Calu3 (cell line): Measurements from ENCODE around the gene ITGA11. TPM values are rescaled to one million over a fixed set of nuclear protein-coding genes. Genes with fewer than 3 reads are reported as not detected.

ENCODE experiments used
- BruUV-seq: library from RNA; stranded (reverse); fragments of 400-500 nt; replicated peaks from 2 replicates; lab custom pipeline; 2021; lab: Mats Ljungman, UMichigan
- CTCF ChIA-PET: fragments of 300-600 bp; sonication (Branson Sonifier 250); formaldehyde crosslinking; loops from one replicate; lab custom pipeline; 2022; ENCODE audit warnings: antibody characterized with exemption; lab: Charles Lee
- DNase-seq: peaks from one replicate; pipeline ENCODE4 v3.0.0; 2022
- H3K27ac Mint-ChIP-seq: one replicate; pipeline ENCODE4 v1.8.0; 2022; ENCODE audit warnings: mixed read lengths; ENCODE audit not compliant: unreplicated experiment
- H3K27me3 Mint-ChIP-seq: one replicate; pipeline ENCODE4 v1.8.0; 2022; ENCODE audit warnings: mixed read lengths; ENCODE audit not compliant: unreplicated experiment
- H3K36me3 Mint-ChIP-seq: one replicate; pipeline ENCODE4 v1.8.0; 2022; ENCODE audit warnings: mild to moderate bottlenecking, moderate library complexity, mixed read lengths; ENCODE audit not compliant: insufficient read depth, unreplicated experiment
- H3K4me1 Mint-ChIP-seq: one replicate; pipeline ENCODE4 v1.8.0; 2022; ENCODE audit warnings: mild to moderate bottlenecking, low read depth, mixed read lengths; ENCODE audit not compliant: unreplicated experiment
- H3K4me3 Mint-ChIP-seq: one replicate; pipeline ENCODE4 v1.8.0; 2022; ENCODE audit warnings: mild to moderate bottlenecking, low read depth, moderate library complexity, mixed read lengths; ENCODE audit not compliant: unreplicated experiment
- H3K9me3 Mint-ChIP-seq: one replicate; pipeline ENCODE4 v1.8.0; 2022; ENCODE audit warnings: low read depth, mixed read lengths; ENCODE audit not compliant: unreplicated experiment
- intact Hi-C: fragments of 100-400 bp; cut with micrococcal nuclease; formaldehyde crosslinking; loops from one replicate; pipeline ENCODE4 v1.10.0; 2022; ENCODE audit not compliant: unreplicated experiment
- total RNA-seq: library from RNA; stranded (reverse); gene quantifications from 2 replicates; pipeline ENCODE4 v1.2.3, GENCODE V29; 2022
- TF ChIP-seq, protein P1 (sequence below): fragments of 200-600 bp; IDR thresholded peaks from one replicate; pipeline ENCODE4 v1.8.0; 2022; ENCODE audit warnings: antibody characterized with exemption; ENCODE audit not compliant: unreplicated experiment

ITGA11 gene
- total RNA-seq, 1 experiment from 2014 or later: not detected

DNA sequence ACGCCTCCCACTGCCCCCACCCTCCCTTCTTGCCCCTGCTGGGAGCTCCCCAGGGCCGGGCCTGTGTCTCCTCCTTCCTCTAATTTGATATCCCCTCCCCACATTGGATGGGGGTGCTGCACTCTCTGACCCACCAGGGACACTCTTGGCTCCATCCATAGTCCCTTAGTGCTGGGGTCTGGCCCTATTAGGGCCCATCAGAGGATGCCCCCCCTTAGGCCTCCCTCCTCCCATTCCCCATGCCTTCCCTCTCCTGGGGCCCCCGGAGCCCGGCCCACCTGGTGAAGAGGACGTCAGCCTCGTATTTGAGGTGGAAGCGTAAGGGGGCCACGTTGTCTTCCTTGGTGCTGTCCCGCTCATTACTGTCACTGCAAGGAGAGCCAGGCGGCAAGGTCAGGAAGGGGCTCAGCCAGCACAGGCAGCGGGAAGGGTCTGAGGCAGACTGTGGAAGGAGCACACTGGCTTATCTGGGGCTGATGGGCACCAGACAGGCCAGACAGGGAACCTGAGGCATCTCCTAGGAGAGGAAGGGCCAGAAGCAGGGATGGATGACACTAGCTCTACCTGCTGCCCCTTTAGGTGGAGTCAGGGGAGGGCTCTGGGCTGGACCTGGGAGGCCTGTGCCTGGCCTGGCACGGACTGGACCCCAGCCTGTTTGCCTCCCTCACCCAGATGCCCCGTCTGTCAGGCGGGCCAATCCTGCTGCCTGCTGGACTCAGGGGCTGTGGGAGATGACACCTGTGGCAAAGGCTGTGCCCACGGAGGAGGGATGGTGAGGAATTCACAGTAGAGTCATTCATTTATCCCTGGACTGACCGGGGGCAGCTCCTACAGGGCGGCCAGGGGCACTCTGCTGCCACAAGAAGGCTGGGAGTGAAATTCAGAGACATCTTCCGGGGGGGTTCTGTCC is 118.2 kb downstream of the ITGA11 start:
- H3K36me3 Mint-ChIP-seq: no peaks in the 10 kb centered on the region
- H3K4me3 Mint-ChIP-seq: no peak overlapping the region
- no TSS peak for BruUV-seq
- TF ChIP-seq, protein P1, sequence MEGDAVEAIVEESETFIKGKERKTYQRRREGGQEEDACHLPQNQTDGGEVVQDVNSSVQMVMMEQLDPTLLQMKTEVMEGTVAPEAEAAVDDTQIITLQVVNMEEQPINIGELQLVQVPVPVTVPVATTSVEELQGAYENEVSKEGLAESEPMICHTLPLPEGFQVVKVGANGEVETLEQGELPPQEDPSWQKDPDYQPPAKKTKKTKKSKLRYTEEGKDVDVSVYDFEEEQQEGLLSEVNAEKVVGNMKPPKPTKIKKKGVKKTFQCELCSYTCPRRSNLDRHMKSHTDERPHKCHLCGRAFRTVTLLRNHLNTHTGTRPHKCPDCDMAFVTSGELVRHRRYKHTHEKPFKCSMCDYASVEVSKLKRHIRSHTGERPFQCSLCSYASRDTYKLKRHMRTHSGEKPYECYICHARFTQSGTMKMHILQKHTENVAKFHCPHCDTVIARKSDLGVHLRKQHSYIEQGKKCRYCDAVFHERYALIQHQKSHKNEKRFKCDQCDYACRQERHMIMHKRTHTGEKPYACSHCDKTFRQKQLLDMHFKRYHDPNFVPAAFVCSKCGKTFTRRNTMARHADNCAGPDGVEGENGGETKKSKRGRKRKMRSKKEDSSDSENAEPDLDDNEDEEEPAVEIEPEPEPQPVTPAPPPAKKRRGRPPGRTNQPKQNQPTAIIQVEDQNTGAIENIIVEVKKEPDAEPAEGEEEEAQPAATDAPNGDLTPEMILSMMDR: no peak
- no peaks in the 10 kb centered on the region for H3K9me3 Mint-ChIP-seq
- no peak overlapping the region for H3K27ac Mint-ChIP-seq
- DNase-seq: no peak
- intact Hi-C loops: no loop called here
- CTCF ChIA-PET: no interaction called here
- no peaks in the 10 kb centered on the region for H3K4me1 Mint-ChIP-seq
- peaks cover 95% of the 10 kb centered on the region for H3K27me3 Mint-ChIP-seq

GRCh38 chr15:68312701-68313204 is 119.2 kb downstream of the ITGA11 start:
- intact Hi-C loops: no loop called here
- no peak for DNase-seq
- TF ChIP-seq, protein P1: no peak
- no peaks in the 10 kb centered on the region for H3K4me1 Mint-ChIP-seq
- BruUV-seq: no TSS peak
- H3K27ac Mint-ChIP-seq: no peak overlapping the region
- H3K9me3 Mint-ChIP-seq: no peaks in the 10 kb centered on the region
- CTCF ChIA-PET: no interaction called here
- H3K27me3 Mint-ChIP-seq: peaks cover 96% of the 10 kb centered on the region
- H3K4me3 Mint-ChIP-seq: no peak overlapping the region
- H3K36me3 Mint-ChIP-seq: no peaks in the 10 kb centered on the region

- Mint-ChIP-seq H3K36me3 (no peaks in the 10 kb centered on the region), H3K27ac (no peak overlapping the region), H3K9me3 (no peaks in the 10 kb centered on the region), H3K27me3 (peaks cover 96% of the 10 kb centered on the region), H3K4me1 (peaks cover 2% of the 10 kb centered on the region), H3K4me3 (no peak overlapping the region)
- no peak for DNase-seq
- intact Hi-C loops: no loop called here
- TF ChIP-seq, protein P1: no peak
- BruUV-seq: no TSS peak
- CTCF ChIA-PET: no interaction called here
Measured at GRCh38 chr15:68311859-68312557, 120.0 kb downstream of the ITGA11 start.

- intact Hi-C loops: no loop called here
- H3K4me1 Mint-ChIP-seq: peaks cover 8% of the 10 kb centered on the region
Measured at GRCh38 chr15:68311464-68311835, 120.5 kb downstream of the ITGA11 start.

More at GRCh38 chr15:68311464-68311835, 120.5 kb downstream of the ITGA11 start:
- TF ChIP-seq, protein P1: no peak
- no peak for DNase-seq
- Mint-ChIP-seq H3K4me3 (no peak overlapping the region), H3K27me3 (peaks cover 96% of the 10 kb centered on the region), H3K36me3 (peaks cover 5% of the 10 kb centered on the region), H3K9me3 (no peaks in the 10 kb centered on the region), H3K27ac (no peak overlapping the region)
- no TSS peak for BruUV-seq
- CTCF ChIA-PET: no interaction called here
